ENCODE measurements around the gene RGS17. TPM values are rescaled to one million over a fixed set of nuclear protein-coding genes. Genes with fewer than 3 reads are reported as not detected.
"Not testable (repeated sequence)": the region's sequence is repeated elsewhere in the genome, so short reads cannot be mapped to it uniquely, and the experiment has no call there.

The RGS17 gene
- total RNA-seq, 1 donor from 2014 or later: 8.0 TPM

DNA sequence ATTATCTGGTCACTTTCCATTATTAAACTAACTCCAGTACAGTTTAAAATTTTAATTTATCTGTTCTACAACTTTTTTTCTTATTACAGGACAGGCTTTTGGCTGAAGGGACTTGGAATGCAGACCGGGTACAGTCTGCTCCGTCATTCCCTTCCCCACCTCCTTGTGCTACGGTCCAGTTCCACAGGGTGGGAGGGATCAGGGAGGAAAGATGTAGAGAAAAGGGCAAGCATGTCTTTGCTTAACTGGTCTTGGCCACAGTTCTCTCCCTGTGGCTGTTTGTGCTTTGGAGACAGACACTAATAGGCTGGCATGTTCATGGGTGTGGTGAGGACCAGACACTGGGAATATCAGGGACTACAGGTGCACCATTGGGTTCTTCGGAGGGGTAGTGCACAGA, 12.1 kb upstream of the RGS17 start:
- DNase-seq (ENCODE audit: low read depth): no peak
- TF ChIP-seq, protein P1, sequence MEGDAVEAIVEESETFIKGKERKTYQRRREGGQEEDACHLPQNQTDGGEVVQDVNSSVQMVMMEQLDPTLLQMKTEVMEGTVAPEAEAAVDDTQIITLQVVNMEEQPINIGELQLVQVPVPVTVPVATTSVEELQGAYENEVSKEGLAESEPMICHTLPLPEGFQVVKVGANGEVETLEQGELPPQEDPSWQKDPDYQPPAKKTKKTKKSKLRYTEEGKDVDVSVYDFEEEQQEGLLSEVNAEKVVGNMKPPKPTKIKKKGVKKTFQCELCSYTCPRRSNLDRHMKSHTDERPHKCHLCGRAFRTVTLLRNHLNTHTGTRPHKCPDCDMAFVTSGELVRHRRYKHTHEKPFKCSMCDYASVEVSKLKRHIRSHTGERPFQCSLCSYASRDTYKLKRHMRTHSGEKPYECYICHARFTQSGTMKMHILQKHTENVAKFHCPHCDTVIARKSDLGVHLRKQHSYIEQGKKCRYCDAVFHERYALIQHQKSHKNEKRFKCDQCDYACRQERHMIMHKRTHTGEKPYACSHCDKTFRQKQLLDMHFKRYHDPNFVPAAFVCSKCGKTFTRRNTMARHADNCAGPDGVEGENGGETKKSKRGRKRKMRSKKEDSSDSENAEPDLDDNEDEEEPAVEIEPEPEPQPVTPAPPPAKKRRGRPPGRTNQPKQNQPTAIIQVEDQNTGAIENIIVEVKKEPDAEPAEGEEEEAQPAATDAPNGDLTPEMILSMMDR (conservative IDR thresholded peaks at IDR 0.05; ENCODE audit: low read depth, low read length): no peak
- no peak overlapping the region for H3K4me3 ChIP-seq (ENCODE audit: low read depth, low read length)

DNA sequence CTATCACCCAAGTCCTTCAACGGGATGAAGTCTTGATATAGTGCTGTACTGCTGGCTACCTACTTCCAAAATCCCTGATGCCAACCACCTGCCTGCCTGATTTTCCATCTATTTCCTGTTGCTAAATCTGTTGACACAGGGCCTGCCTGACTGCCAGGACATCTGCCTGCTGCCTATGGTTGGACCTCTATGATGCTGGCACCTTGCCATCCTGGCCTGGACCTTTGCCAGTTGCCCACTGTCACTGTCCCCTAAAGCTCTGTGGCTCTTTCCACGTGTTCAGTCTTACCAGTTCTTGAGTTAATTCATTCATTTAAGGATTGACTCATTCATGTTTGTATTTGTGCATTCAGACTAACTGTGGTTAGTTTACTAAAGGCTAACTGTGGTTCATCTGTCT, 9.2 kb upstream of the RGS17 start:
- TF ChIP-seq, protein P1 (conservative IDR thresholded peaks at IDR 0.05; ENCODE audit: low read depth, low read length): no peak
- no peak for DNase-seq (ENCODE audit: low read depth)
- H3K4me3 ChIP-seq (ENCODE audit: low read depth, low read length): no peak overlapping the region

DNA sequence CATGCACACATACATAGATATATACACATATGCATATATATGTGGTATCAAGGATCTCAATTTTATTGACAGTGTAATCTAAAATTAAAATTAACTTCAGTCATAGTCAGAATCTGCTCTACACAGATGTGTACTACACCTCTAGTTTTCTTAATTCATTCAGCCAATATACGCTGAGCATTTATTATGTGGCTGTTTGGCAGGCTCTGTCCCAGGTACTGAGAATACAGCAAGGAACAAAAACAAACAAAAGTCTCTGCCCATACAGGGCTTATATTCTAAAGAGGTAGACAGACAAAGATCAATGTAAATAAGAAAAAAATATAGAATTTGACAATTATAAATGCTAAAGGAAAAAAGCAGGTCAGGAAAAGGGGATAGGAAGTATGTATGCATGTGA, 7.8 kb upstream of the RGS17 start:
- no peak for DNase-seq (ENCODE audit: low read depth)
- no peak overlapping the region for H3K4me3 ChIP-seq (ENCODE audit: low read depth, low read length)
- TF ChIP-seq, protein P1 (conservative IDR thresholded peaks at IDR 0.05; ENCODE audit: low read depth, low read length): no peak

DNA sequence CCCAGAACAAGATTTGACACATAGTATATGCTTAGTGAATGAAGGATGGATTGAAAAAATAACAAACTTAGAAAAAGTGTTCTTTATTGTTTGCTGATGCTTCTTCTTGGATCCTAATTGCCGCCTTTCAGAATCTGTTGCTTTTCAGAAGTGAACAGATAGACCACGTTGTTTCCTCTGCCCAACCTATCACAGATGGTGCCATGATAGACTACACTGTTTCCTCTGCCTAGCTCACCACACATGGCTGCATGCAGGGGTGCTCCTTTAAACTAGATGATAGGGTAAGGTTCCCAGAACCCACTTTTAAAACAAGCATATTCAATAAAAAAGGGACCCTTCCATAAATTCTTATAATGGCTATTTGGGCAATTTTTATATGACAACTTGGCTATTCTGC, 4.6 kb upstream of the RGS17 start:
- H3K4me3 ChIP-seq (ENCODE audit: low read depth, low read length): no peak overlapping the region
- no peak for DNase-seq (ENCODE audit: low read depth)

DNA sequence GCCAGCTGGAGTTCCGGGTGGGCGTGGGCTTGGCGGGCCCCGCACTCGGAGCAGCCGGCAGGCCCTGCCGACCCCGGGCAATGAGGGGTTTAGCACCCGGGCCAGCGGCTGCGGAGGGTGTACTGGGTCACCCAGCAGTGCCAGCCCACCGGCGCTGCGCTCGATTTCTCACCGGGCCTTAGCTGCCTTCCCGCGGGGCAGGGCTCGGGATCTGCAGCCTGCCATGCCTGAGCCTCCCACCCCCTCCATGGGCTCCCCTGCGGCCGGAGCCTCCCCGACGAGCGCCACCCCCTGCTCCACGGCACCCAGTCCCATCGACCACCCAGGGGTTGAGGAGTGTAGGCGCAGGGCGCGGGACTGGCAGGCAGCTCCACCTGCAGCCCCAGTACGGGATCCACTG, 2.6 kb upstream of the RGS17 start:
- DNase-seq (ENCODE audit: low read depth): not testable (repeated sequence)

More for the DNA sequence above, 4.6 kb upstream of the RGS17 start:
- TF ChIP-seq, protein P1 (conservative IDR thresholded peaks at IDR 0.05; ENCODE audit: low read depth, low read length): no peak

DNA sequence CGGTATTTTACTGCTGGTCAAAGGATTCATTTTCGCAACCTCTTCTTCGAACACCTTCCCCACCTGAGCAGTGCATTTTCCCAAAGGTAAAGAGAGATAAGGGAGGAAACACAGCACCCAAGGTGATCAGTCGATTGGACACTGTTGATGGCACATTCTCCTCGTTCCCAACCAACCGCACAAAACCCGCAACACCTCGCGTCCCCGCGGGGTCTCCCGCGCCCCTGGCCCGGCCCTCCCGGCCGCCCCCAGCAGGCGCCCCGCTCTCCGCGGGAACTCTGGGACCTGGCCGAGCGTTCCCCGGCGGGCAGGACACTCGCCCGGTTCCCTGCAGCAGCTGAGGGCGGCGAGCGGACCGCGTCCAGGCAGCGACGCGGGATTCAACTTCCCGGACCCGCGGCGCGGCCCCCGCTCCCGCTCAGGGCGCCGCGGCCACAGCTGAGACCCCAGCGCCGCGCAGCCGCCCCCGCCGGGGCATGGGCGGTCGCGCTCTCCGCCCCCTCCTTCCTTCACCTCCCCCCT, 506 bp downstream of the RGS17 start:
- H3K4me3 ChIP-seq (ENCODE audit: low read depth, low read length): peak overlapping the region; percentile 92
- TF ChIP-seq, protein P1 (conservative IDR thresholded peaks at IDR 0.05; ENCODE audit: low read depth, low read length): no peak
- DNase-seq (ENCODE audit: low read depth): no peak

More for the DNA sequence above, 2.6 kb upstream of the RGS17 start:
- H3K4me3 ChIP-seq (ENCODE audit: low read depth, low read length): not testable (repeated sequence)

DNA sequence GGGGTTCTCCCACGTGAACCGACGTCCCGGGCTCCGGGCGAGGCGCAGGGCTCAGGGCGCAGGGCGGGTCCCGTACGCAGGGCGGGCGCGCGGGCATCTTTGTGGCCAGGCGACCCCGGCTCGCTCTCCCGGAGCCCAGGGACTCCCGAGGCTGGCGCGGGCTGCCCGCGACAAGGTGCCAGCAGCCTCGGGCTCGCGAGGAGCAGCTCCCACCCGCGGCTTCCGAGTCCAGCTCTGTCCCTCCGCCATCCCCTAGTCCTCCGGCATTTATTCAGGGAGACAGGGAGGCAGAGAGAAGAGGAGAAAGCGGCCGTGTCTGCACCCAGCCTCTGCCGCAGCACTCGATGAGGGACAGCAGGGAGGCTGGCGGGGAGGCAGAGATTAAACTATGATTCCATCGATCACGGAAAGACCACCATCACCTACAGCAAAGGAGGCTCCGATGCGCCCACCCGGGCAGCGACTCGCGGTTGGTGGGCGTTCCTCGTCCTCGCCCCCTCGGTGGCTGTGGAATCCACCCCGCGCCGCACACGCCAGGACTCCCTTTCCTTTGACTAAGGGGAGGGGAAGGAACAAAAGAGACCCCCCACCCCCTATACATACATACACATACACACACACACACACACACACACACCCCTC, 1.1 kb downstream of the RGS17 start:
- H3K4me3 ChIP-seq (ENCODE audit: low read depth, low read length): peak overlapping the region; percentile 92
- TF ChIP-seq, protein P1 (conservative IDR thresholded peaks at IDR 0.05; ENCODE audit: low read depth, low read length): no peak
- DNase-seq (ENCODE audit: low read depth): no peak
